HG02970 (cell line): ENCODE results near the gene MYPOP.
A peak's percentile ranks its signal among the peaks of the same experiment; 100 is the strongest.

Experiments
- ATAC-seq: cut with Tn5 transposase; IDR thresholded peaks from one replicate; pipeline ENCODE4 v1.9.1; 2021; ENCODE audit warnings: mild to moderate bottlenecking, moderate library complexity, moderate number of reproducible peaks; ENCODE audit not compliant: unreplicated experiment, low FRiP score

The MYPOP gene

DNA sequence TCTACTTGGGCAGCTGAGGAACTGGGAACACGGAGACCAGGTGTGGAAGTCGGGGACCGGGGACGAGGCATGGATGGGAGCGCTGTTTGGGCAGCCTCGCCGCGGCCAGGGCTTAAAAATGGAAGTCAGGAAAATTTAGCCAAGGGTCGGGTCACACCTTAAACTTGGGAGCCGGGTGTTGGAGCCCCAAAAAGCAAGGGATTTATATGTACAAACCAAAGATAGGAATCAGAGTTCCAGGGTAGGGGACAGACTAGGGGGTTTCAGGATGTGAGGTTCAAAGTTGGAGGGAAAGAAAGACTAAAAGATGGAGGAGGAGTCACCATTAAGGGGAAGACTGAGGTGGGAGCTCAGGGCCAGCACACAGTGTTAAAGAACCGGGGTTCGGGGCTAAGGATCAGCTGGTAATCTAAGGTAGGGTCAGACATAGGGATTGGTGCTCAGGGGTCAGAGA, 37.8 kb downstream of the MYPOP start:
- no peak for ATAC-seq

DNA sequence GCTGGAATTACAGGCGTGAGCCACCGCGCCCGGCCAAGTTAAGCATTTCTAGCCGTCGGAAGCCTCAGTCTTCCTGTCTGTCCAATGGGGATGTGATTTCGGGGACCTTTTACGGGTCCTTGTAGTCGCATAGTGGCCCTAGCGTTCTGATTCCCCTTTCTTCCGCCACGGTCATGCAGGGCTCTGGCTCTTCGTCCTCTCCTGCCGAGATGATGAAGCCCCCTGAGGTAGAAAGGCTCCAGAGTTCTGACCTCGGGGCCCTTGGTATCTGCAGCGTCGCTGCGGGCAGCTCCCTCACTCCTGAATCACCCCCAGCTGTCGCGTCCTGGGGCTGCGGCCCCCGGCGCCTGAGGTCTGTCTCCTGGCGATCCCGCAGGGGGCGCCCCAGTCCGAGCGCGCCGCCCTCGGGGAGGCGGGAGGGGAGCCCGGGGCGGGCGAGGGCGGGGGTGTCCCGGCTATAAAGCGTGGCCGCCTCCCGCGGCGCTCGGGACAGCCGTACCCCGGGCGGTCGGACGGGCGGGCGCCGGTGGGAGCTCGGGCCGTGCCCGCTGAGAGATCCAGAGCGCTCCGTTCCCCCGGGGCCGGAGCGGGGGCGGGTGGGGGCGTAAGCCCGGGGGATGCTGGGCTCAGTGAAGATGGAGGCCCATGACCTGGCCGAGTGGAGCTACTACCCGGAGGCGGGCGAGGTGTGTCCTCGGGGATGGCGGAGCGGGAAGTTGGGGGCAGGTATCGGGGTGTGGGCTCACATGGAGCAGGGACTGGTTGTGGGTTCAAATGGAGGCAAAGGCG, 38.4 kb downstream of the MYPOP start, which contains the start of gene FOXA3:
Gene FOXA3, plus strand, starts transcription at position 487 of the 789 bp plus-strand sequence. Its CDS starts 131 bp downstream, at position 618.
- no peak for ATAC-seq

DNA sequence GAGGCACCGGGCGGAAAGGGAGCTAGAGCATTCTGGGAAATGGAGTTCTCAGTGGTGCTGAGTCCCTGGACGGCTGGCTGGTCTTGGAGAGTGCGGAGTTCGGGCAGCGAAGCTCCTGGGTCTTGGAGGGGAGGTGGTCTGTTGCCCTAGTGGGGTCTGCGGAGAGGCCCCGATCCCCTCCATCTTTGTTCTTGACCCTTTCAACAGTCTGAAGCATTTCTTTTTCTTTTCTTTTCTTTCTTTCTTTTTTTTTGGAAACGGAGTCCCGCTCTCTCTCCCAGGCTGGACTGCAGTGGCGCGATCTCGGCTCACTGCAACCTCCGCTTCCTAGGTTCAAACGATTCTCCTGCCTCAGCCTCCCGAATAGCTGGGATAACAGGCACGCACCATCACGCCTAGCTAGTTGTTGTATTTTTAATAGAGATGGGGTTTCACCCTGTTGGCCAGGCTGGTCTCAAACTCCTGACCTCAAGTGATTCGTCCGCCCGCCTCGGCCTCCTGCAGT, 39.0 kb downstream of the MYPOP start:
- no peak for ATAC-seq

DNA sequence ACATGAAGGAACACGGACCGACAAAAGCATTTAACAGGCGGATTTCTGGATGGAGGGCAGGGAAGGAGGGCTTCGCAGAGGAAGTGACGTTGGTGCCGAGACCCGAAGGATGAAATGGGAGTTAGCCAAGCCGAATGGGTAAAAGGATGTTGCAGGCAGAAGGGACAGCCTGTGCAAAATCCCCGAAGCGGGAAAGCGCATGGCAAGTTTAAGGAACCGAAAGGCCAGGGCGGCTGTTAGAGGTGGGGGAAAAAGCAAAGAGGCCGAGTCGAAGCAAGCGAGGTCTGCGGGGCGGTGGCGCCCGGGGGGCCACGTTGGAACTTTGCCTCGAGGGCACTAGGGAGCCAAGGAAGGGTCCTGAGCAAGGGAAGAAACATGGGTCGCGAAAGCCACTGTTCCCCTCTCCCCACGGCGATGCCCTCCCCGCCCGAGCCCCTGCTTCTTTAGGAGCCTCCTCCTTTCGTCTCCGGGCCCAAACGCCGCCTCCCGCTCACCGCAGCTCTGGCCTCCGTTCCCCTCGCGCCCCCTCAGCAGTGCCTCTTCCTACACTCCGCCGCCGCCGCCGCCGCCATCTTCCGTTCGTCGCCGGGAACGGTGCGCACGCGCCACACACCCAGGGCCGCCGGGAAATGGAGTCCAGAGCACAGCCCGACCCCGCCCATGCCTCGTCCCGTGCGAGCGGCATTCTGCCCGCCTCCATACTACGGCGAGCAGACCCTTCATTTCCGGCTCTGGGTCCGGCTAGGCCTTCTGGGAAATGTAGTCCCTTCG, 39.7 kb downstream of the MYPOP start, which contains the start of gene SYMPK:
Gene SYMPK, minus strand, starts transcription at position 584 of the 771 bp plus-strand sequence. CDS start 8,652 bp downstream, outside the sequence.
- ATAC-seq, result peak; percentile 95

DNA sequence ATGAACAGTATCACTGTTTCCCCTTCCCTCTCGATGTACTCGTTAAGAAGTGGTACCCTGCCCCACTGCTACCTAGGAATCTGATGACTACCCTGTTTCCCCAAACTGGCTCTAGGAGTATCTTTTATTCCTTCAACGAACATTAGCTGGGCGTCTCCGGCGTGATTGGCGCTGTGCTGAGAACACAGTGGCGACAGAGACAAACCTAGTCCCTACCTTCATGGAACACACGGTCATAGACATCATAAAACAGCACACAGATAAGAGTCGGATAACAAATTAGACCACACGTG, 40.2 kb downstream of the MYPOP start:
- ATAC-seq, result no peak

DNA sequence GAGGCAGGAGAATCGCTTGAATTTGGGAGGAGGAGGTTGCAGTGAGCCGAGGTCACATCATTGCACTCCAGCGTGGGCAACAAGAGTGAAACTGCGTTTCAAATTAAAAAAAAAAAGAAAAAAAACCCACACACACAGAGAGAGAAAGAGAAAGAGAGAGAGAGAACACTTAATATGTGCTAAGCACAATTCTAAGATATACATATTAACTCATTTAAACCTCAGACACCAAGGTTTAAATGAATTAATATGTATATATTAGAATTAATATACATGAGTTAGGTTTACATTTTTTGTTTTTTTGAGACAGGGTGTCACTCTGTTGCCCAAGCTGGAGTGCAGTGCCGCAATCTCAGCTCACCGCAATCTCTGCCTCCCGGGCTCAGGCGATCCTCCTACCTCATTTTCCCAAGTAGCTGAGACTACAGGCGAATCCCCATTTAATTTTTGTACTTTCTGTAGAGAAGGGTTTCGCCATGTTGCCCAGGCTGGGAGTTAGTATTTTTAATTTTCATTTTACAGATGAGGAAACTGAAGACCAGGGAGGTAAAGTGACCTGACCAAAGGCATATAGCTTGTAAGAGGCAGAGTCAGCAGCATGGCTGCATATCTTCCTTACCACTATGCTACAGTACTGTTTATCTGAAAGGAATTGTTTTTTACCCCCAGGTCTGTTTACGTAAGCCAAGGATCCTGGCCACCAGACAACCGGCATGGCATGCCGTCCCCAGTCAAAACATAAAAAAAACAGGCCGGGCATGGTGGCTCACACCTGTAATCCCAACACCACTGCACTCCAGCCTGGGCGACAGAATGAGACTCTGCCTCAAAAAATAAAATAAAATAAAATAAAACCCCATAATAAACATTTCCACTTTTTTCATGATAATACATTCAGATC, 41.8 kb downstream of the MYPOP start:
- ATAC-seq, result no peak

DNA sequence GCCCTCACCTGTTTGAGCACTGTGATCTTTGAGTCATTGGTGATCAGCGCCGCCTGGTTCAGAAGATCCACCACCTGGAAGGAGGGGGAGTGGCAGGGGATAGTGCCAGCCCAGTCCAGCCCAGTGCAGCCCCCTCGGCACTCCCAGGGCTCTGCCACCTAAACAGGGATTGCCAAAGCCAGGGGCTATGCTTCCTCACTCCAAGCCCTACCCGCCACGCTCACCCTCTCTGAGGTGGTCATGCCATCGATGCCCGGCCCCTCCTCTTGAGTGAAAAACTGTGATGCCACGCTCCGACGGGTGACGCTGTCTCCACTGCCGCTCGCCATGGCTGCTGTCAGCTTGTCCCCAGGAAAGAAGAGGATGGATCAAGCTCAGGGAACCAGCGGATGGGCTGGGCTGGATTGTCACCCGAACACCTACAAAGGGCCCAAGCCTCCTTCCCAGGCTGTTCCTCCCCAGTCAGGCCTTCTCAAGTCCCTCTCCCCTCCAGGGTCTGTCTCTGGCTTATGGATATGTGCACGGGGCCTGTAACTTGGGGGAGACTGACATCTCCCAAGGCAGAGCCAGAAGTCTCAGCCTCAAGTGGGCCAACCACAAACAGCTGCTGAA, 48.1 kb downstream of the MYPOP start:
- ATAC-seq, result no peak

DNA sequence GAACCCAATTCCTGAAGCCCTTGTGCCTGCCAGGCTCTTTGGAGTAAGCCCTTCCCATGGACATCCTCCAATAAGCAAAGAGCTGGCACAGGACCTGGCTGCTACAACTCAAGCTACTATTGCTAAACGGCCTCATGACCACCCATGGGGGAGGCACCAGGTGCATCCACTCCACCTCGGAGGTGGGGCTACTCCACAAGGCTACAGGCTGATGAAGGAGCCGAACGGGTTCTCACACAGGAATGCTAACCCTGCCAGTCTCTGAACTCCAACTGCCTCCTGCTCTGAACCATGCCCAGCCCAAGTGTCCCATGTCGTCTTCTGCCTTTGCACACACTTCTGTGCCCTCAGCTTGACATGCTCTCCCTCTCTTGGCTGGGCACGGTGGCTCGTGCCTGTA, 49.4 kb downstream of the MYPOP start:
- ATAC-seq, result no peak

DNA sequence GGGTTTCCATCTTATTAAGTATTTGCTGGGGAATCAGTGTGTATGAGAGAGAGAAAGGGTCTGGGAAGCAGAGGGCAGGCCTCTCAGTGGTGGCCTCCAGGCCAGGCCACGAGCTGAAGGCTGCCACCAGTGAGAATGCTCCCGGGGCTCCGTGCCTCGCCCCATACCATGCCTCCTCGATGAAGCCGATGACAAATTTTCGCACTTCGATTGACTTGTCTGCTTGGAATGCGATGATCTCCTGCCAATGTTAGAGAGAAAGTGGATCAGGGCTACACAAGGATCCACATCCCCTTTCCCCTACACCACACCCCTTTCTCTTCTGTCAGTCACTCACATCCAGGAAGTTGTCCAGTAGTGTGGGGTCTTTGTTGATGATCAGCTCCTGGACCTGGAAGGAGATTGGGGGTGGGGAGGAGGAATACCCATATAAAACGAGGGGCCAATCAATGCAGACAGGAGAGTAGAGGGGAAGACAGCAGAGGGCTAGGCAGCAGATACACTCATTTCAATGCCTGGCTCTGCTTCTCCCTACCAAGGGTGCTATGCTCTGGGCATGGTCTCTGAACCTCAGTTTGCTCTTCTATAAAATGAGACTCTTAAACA, 50.2 kb downstream of the MYPOP start:
- ATAC-seq, result no peak

DNA sequence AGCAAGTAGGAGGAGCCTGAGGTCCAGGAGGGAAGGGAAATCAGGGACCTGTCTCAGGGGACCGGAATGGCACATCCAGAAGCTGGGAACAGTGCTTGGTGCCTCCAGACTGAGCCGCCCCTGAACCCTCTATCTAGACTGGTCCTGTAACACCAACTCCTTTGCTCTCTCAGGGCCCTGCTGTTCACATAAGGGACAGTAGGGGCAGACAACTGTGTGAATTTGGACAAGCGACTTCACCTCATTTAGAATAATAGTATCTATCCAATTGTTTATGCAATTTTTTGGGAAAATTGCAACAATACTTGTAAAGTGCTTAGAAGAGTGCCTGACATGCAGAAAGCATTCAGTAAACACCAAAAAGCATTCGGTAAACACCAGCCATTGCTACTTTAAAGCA, 53.5 kb downstream of the MYPOP start:
- ATAC-seq, result no peak

DNA sequence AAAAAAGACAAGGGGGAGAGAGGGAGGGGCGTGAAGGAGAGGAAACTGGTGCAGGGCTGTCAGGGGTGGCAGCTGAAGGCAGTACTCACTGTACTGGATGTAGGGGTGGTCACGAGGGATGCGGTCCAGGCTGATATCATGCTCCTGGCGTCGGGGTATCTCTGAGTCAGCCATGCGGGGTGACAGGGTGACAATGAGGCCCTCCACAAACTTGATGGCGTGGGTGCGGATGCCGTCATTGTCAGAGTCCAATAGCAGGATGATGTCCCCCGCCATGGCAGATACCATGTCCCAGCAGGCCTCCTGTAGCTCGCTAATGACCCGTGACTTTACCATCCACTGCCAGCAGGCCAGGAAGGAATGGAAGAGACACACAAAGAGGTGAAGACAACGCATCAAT, 54.8 kb downstream of the MYPOP start:
- ATAC-seq, result no peak

DNA sequence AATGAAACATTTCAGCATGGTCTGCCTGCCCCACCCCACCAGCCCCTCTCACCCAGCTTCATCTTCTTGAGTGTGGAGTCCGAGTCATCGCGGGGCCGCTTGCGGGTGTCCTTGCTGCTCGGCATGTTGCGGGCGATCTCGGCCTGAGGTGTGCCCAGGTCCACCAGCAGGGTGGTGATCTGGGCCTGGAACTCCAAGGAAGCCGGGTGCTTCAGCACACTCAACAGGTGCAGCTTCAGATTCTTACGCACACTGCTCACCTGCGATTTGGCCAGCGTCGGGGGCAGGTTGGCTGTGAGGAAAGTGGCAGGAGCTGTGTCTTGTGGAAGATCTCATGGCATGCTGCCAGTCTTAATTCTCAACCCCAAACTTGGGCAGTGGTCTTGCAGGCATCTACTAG, 60.2 kb downstream of the MYPOP start:
- no peak for ATAC-seq
